ENCODE results near the gene PTH1R. TPM values are rescaled to one million over a fixed set of nuclear protein-coding genes. Genes with fewer than 3 reads are reported as not detected.

Gene PTH1R
- polyA plus RNA-seq, 1 donor (not counting 4 experiments of a cell fraction or from before 2014, with no cell fraction given), result not detected

DNA sequence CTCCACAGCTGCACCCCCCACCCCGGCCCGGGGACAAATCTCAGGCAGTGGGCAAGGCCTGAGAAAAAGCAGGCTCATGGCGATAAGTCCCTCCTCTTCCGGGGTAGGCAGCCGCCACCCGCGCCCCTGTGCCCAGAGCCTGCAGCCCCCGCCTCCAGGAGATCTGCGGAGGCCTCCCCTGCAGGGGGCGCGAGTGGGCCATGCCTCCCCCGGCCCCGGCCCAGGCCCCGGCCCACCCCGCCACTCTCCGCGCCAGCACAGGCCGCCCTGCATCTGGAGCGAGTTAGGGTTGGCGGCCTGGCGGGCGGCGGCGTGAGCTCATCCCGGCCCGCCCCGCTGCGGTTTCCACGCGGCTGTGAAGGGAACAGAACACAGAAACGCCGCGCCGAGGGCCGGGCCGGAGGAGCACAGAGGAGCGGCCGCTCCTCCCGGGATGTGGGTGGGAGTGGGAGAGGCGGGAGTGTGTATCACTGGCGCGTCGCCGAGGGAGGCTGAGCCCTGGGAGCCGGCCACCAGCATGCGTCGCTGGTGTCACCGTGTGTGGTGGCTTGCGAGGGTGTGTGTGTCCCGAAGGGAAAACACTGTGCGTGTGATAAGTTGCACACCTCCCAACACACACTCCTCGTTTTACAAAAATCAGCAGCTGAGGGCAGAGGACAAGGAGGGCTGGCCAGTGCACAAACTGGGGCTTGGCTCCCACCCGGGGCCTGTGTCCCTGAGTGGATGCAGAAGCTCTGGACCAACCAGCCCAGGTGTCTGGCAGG, 31.5 kb upstream of the PTH1R start:
- peak overlapping the region; percentile 69 for H3K4me2 ChIP-seq (ENCODE audit: control insufficient read depth, extremely low read depth, insufficient read depth, low read depth, low read length)
- H3K9ac ChIP-seq (ENCODE audit: control insufficient read depth, extremely low read depth, insufficient read depth, low read length), result peak overlapping the region; percentile 58
- TF ChIP-seq, protein P1, sequence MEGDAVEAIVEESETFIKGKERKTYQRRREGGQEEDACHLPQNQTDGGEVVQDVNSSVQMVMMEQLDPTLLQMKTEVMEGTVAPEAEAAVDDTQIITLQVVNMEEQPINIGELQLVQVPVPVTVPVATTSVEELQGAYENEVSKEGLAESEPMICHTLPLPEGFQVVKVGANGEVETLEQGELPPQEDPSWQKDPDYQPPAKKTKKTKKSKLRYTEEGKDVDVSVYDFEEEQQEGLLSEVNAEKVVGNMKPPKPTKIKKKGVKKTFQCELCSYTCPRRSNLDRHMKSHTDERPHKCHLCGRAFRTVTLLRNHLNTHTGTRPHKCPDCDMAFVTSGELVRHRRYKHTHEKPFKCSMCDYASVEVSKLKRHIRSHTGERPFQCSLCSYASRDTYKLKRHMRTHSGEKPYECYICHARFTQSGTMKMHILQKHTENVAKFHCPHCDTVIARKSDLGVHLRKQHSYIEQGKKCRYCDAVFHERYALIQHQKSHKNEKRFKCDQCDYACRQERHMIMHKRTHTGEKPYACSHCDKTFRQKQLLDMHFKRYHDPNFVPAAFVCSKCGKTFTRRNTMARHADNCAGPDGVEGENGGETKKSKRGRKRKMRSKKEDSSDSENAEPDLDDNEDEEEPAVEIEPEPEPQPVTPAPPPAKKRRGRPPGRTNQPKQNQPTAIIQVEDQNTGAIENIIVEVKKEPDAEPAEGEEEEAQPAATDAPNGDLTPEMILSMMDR (optimal IDR thresholded peaks at IDR 0.05 in 1 of 3, IDR thresholded peaks at IDR 0.05 in 1 of 3, conservative IDR thresholded peaks at IDR 0.05 in 1 of 3; ENCODE audit: extremely low read depth in 1 of 3, insufficient read depth in 2 of 3, low read length in 3 of 3), result no peak
- peak; percentile 47 for TF ChIP-seq EZH2 (IDR thresholded peaks at IDR 0.05; ENCODE audit: low read length)
- H2AFZ ChIP-seq (ENCODE audit: control insufficient read depth, low read length), result peak overlapping the region; percentile 91
- no peak overlapping the region for H3K27ac ChIP-seq (ENCODE audit: control insufficient read depth, insufficient read depth, low read length)
- DNase-seq (ENCODE audit: low read depth, low spot score) (no peak), FAIRE-seq (no peak)
- peaks cover 5% of the 10 kb centered on the region for H3K4me1 ChIP-seq (ENCODE audit: control insufficient read depth, extremely low read depth, insufficient read depth, low read length)
- dilution Hi-C loops (cut with MboI; ENCODE audit: extremely low pct_ligation_motif_present, low sequenced_read_pairs), result no loop called here
- peak overlapping the region; percentile 29 to 55 (median 29) for H3K4me3 ChIP-seq (ENCODE audit: control insufficient read depth in 2 of 3, extremely low read depth in 1 of 3, insufficient read depth in 2 of 3, low read depth in 1 of 3, low read length in 3 of 3)
- peaks cover 14% of the 10 kb centered on the region for H3K27me3 ChIP-seq (ENCODE audit: control insufficient read depth, extremely low read depth, insufficient read depth, low read length)
- no peaks in the 10 kb centered on the region for H3K79me2 ChIP-seq (ENCODE audit: control insufficient read depth, insufficient read depth, low read length)
- H4K20me1 ChIP-seq (ENCODE audit: control insufficient read depth, extremely low read depth, insufficient read depth, low read length), result no peaks in the 10 kb centered on the region
- H3K36me3 ChIP-seq (ENCODE audit: control insufficient read depth in 2 of 2, extremely low read depth in 1 of 2, insufficient read depth in 2 of 2, low read length in 2 of 2), result no peaks in the 10 kb centered on the region
- H3K9me1 ChIP-seq (ENCODE audit: control insufficient read depth, extremely low read depth, insufficient read depth, low read length), result no peaks in the 10 kb centered on the region
- no peaks in the 10 kb centered on the region for H3K9me3 ChIP-seq (ENCODE audit: control insufficient read depth, low read depth, low read length)

DNA sequence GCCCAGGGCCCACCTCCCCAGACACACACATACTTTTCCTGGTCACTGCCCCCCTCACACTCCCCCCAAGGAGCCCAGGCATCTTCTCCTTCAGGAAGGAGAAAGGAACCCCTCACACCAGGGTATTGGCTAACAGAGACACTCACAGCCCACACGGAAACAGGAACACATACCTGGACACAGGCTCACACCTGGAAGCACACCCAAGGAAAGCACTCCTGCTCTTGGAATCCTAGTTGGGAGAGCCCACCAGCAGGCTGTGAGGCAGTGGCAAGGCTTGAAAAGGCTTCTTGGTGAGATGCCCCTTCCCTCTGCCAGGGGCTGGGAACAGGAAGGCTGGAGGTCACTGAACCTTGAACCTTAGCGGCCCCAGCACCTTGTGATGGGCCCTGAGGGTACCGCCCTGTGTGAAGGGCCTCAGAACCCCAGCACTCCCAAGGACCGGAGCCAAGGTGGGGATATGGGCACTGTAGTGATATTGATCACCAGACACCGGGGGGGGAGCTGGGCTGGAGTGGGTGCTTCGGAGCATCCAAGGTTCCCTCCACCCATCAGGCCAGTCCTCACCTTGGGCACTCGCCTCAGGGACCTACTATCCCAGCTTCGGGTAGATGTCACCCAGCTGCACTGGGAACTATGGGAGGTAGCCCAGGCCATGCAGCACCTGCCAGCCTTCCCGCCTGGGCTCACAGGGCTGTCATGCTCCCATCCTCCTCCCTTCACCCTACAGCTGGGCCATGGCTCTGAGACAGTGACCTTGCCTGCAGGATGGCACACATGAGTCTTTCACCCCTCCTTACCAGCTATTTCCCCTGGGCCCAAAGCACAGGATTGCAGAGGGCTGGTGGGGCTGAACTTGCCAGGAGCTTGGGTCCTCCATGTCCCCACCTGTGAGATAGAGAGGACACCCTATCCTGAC, 30.6 kb upstream of the PTH1R start:
- Histone ChIP-seq H2AFZ (ENCODE audit: control insufficient read depth, low read length) (no peak overlapping the region), H3K27me3 (ENCODE audit: control insufficient read depth, extremely low read depth, insufficient read depth, low read length) (peaks cover 18% of the 10 kb centered on the region), H3K27ac (ENCODE audit: control insufficient read depth, insufficient read depth, low read length) (no peak overlapping the region), H3K4me1 (ENCODE audit: control insufficient read depth, extremely low read depth, insufficient read depth, low read length) (peaks cover 5% of the 10 kb centered on the region), H3K4me2 (ENCODE audit: control insufficient read depth, extremely low read depth, insufficient read depth, low read depth, low read length) (no peak overlapping the region), H4K20me1 (ENCODE audit: control insufficient read depth, extremely low read depth, insufficient read depth, low read length) (no peaks in the 10 kb centered on the region), H3K36me3 (ENCODE audit: control insufficient read depth in 2 of 2, extremely low read depth in 1 of 2, insufficient read depth in 2 of 2, low read length in 2 of 2) (no peaks in the 10 kb centered on the region), H3K9me1 (ENCODE audit: control insufficient read depth, extremely low read depth, insufficient read depth, low read length) (no peaks in the 10 kb centered on the region), H3K4me3 (ENCODE audit: control insufficient read depth in 2 of 3, extremely low read depth in 1 of 3, insufficient read depth in 2 of 3, low read depth in 1 of 3, low read length in 3 of 3) (no peak overlapping the region), H3K79me2 (ENCODE audit: control insufficient read depth, insufficient read depth, low read length) (no peaks in the 10 kb centered on the region), H3K9me3 (ENCODE audit: control insufficient read depth, low read depth, low read length) (no peaks in the 10 kb centered on the region), H3K9ac (ENCODE audit: control insufficient read depth, extremely low read depth, insufficient read depth, low read length) (no peak overlapping the region)
- TF ChIP-seq, protein P1 (optimal IDR thresholded peaks at IDR 0.05 in 1 of 3, IDR thresholded peaks at IDR 0.05 in 1 of 3, conservative IDR thresholded peaks at IDR 0.05 in 1 of 3; ENCODE audit: extremely low read depth in 1 of 3, insufficient read depth in 2 of 3, low read length in 3 of 3), result no peak
- TF ChIP-seq EZH2 (IDR thresholded peaks at IDR 0.05; ENCODE audit: low read length), result no peak
- FAIRE-seq, result no peak
- dilution Hi-C loops (cut with MboI; ENCODE audit: extremely low pct_ligation_motif_present, low sequenced_read_pairs), result no loop called here
- no peak for DNase-seq (ENCODE audit: low read depth, low spot score)
